B cell (primary cell): ENCODE results near the gene MARCHF3. TPM values are rescaled to one million over a fixed set of nuclear protein-coding genes. Genes with fewer than 3 reads are reported as not detected.

Experiments used
- ATAC-seq: fragments of 200-7000 bp; cut with Tn5 transposase; one replicate; pipeline ENCODE4 v1.10.0; 2021; ENCODE audit warnings: low read depth, mild to moderate bottlenecking, moderate number of reproducible peaks, moderate library complexity
- CTCF ChIA-PET: fragments of 350-600 bp; sonication (Branson Sonifier 250); formaldehyde crosslinking; loops from one replicate; lab custom pipeline; 2021; ENCODE audit warnings: antibody characterized with exemption, inconsistent platforms; lab: Charles Lee
- POLR2A ChIA-PET: fragments of 350-600 bp; sonication (Branson Sonifier 250); formaldehyde crosslinking; loops from one replicate; lab custom pipeline; 2021; ENCODE audit warnings: antibody characterized with exemption; lab: Charles Lee
- DNase-seq: peaks from one replicate; pipeline ENCODE4 v3.0.0; 2013
- H2AFZ ChIP-seq: 2 replicates; pipeline ENCODE4 v1.6.1; 2012; ENCODE audit warnings: mild to moderate bottlenecking, low read depth, low read length; ENCODE audit not compliant: insufficient read depth, poor library complexity, severe bottlenecking
- H3K27ac ChIP-seq, 2 donors: 1 replicate in 1 of 2; 2 replicates in 1 of 2; pipeline ENCODE4 v1.5.1; 2012 to 2013; ENCODE audit warnings: low read length in 2 of 2, mild to moderate bottlenecking in 2 of 2, moderate library complexity in 1 of 2
- H3K27me3 ChIP-seq, 4 experiments: fragments of 200-600 bp in 1 of 4; sonication (generic) in 1 of 4; replicated peaks in 1 of 4; 1 replicate in 2 of 4; 2 replicates in 2 of 4; pipeline versions ENCODE4 v1.6.1 to v1.7.0; 2013 to 2016; ENCODE audit warnings: low read length in 3 of 4, mild to moderate bottlenecking in 2 of 4, mixed read lengths in 1 of 4, moderate library complexity in 1 of 4; ENCODE audit not compliant: insufficient read depth in 4 of 4, control insufficient read depth in 3 of 4; ENCODE audit errors: control extremely low read depth in 1 of 4
- H3K36me3 ChIP-seq, 2 experiments: replicated peaks in 1 of 2; 1 replicate in 1 of 2; 2 replicates in 1 of 2; pipeline versions ENCODE4 v1.6.1 to v1.7.1; 2013; ENCODE audit warnings: low read length in 1 of 2; ENCODE audit not compliant: insufficient read depth in 2 of 2, control insufficient read depth in 1 of 2; ENCODE audit errors: control extremely low read depth in 1 of 2, extremely low read depth in 1 of 2
- H3K4me1 ChIP-seq, 2 donors: fragments of 200-600 bp in 1 of 2; sonication (generic) in 1 of 2; 1 replicate in 1 of 2; 2 replicates in 1 of 2; pipeline versions ENCODE4 v1.5.1 to v1.6.1; 2013 to 2017; ENCODE audit warnings: low read length in 2 of 2; ENCODE audit not compliant: control insufficient read depth in 2 of 2, insufficient read depth in 2 of 2
- H3K4me2 ChIP-seq: replicated peaks from 2 replicates; pipeline ENCODE3; 2012; ENCODE audit warnings: mild to moderate bottlenecking, low read depth, low read length; ENCODE audit not compliant: poor library complexity, severe bottlenecking
- H3K4me3 ChIP-seq, 5 experiments: fragments of 200-600 bp in 1 of 5; sonication (generic) in 1 of 5; 1 replicate in 3 of 5; 2 replicates in 2 of 5; pipeline versions ENCODE4 v1.5.1 to v1.7.0; 2011 to 2016; ENCODE audit warnings: low read length in 4 of 5, mild to moderate bottlenecking in 4 of 5, low read depth in 2 of 5, control low read depth in 1 of 5, moderate library complexity in 1 of 5; ENCODE audit not compliant: insufficient read depth in 1 of 5; ENCODE audit errors: control extremely low read depth in 1 of 5, extremely low read depth in 1 of 5
- H3K79me2 ChIP-seq: fragments of 200-600 bp; sonication (generic); one replicate; pipeline ENCODE4 v1.6.0; 2016; ENCODE audit warnings: low read length; ENCODE audit not compliant: control insufficient read depth, insufficient read depth
- H3K9ac ChIP-seq: fragments of 200-600 bp; sonication (generic); 2 replicates; pipeline ENCODE4 v1.6.1; 2017; ENCODE audit warnings: mild to moderate bottlenecking, low read length, moderate library complexity
- H3K9me3 ChIP-seq, 3 donors: one replicate each; pipeline versions ENCODE4 v1.6.1 to v1.7.1; 2013; ENCODE audit warnings: low read length in 2 of 3; ENCODE audit not compliant: control insufficient read depth in 2 of 3, insufficient read depth in 1 of 3; ENCODE audit errors: control extremely low read depth in 1 of 3
- H4K20me1 ChIP-seq: 2 replicates; pipeline ENCODE4 v1.6.0; 2012; ENCODE audit warnings: mild to moderate bottlenecking, low read length; ENCODE audit not compliant: insufficient read depth, control insufficient read depth, poor library complexity, severe bottlenecking
- H3K27ac Mint-ChIP-seq: one replicate; pipeline ENCODE4 v1.8.0; 2021; ENCODE audit warnings: mixed read lengths
- H3K27me3 Mint-ChIP-seq: one replicate; pipeline ENCODE4 v1.8.0; 2021; ENCODE audit warnings: mixed read lengths
- H3K4me1 Mint-ChIP-seq: one replicate; pipeline ENCODE4 v1.8.0; 2021; ENCODE audit warnings: mixed read lengths
- H3K4me3 Mint-ChIP-seq: one replicate; pipeline ENCODE4 v1.8.0; 2021; ENCODE audit warnings: mixed read lengths
- H3K9me3 Mint-ChIP-seq: one replicate; pipeline ENCODE4 v1.8.0; 2022; ENCODE audit warnings: mixed read lengths; ENCODE audit not compliant: insufficient read depth
- CTCF ChIP-seq: fragments of 200-600 bp; IDR thresholded peaks from one replicate; pipeline ENCODE4 v1.8.0; 2022; ENCODE audit warnings: antibody characterized with exemption, mild to moderate bottlenecking
- EZH2 ChIP-seq: IDR thresholded peaks from 2 replicates; pipeline ENCODE4 v1.6.1; 2012; ENCODE audit warnings: borderline replicate concordance, low read depth, mild to moderate bottlenecking, moderate library complexity, low read length; ENCODE audit not compliant: insufficient read depth, poor library complexity, severe bottlenecking
- WGBS: methylation state at CpG from one replicate; pipeline ENCODE4 v1.1.5; 2013; ENCODE audit warnings: missing lambda C conversion rate; ENCODE audit not compliant: insufficient coverage; 5-methylcytosine and 5-hydroxymethylcytosine counted together
- intact Hi-C: fragments of 100-400 bp; cut with micrococcal nuclease; formaldehyde crosslinking; loops from one replicate; pipeline ENCODE4 v1.10.0; 2022
- polyA plus RNA-seq: library from polyadenylated mRNA; depleted of rRNA; stranded (reverse); fragments of >200 nt; gene quantifications from 2 replicates; pipeline ENCODE4 v1.2.3, GENCODE V29; 2012
- total RNA-seq, 2 donors: library from RNA; stranded (reverse); fragments of 120-200 nt in 1 of 2; gene quantifications; 1 replicate in 1 of 2; 2 replicates in 1 of 2; pipeline versions ENCODE4 v1.2.3 to v1.2.4, GENCODE V29; 2013 to 2022

MARCHF3 gene
- total and polyA plus RNA-seq, 2 donors (not counting 1 experiment from before 2014, with no cell fraction given): 31.6 to 35.0 TPM

DNA sequence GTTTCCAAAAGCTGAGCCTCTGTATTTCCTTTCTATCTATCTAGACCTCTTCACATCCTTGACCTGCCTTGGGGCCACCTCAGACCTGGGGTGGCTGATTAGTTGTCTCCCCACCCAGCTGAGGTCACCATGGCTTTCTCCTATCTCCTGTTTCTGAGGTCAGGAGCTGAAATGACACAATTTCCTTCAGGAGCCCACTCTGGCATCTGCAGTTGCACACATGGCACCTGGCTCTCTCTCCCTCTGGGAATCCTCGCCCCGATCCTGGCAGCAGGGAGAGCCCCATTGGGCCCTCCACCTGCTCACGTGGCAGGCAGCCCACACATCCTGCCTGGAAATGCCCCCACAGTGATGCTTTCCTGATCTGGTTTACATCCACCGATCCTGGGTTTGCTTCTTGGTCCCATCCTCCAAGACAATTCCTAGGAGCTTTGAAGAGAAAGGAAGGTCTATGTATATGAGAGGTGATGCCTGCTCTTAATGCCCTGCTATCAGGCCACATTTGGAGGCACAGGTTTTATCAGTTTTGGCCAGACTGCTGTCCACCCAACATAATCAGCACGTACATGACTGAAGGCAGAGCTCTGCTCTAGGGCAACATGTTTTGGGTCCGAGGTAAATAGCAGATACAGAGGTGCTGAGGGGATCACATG is 53.7 kb downstream of the MARCHF3 start:
- Mint-ChIP-seq H3K27me3 (no peaks in the 10 kb centered on the region), H3K4me1 (peaks cover 76% of the 10 kb centered on the region), H3K27ac (peak overlapping the region; percentile 70), H3K9me3 (no peaks in the 10 kb centered on the region), H3K4me3 (no peak overlapping the region)
- Histone ChIP-seq H3K79me2 (peaks cover 71% of the 10 kb centered on the region), H3K4me3 (no peak overlapping the region), H3K4me1 (peaks cover 57 to 61% of the 10 kb centered on the region in 2 donors), H3K27ac (peak overlapping the region; percentile 19 to 73), H2AFZ (no peak overlapping the region), H3K4me2 (peak overlapping the region; percentile 17), H4K20me1 (no peaks in the 10 kb centered on the region), H3K9ac (no peak overlapping the region), H3K36me3 (no peaks in the 10 kb centered on the region), H3K27me3 (no peaks in the 10 kb centered on the region), H3K9me3 (no peaks in the 10 kb centered on the region)
- no peak for DNase-seq
- ChIA-PET POLR2A (interaction anchor here (0.6 to 1.0 kb wide), 2 partner anchors 9 to 164 kb away, joined by 8 read pairs; no protein-coding TSS in a partner anchor), CTCF (no interaction called here)
- WGBS: 78% methylated on average over 5 of the region's 6 CpGs
- intact Hi-C loops: no loop called here
- no peak for ATAC-seq
- no peak for TF ChIP-seq EZH2

DNA sequence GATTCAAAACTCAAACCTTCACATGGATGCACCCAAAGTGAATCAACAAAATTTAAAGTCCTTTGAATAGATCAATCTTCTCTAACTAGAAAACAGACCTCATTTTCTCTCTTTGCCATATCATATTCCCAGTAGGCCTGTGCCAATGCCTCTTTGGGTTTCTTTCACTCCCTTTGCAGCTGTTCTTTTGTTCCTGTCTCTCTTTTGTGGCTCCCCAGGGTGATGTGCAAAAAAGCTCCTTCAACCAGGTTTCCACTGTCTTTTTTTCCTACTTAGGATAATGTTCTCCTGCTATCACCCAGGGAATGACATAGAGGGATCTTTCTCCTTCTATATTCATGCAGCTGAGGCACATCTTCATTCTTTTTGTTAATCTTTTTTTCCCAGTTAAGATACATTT is 54.6 kb downstream of the MARCHF3 start:
- no peaks in the 10 kb centered on the region for H4K20me1 ChIP-seq
- H3K4me3 Mint-ChIP-seq: no peak overlapping the region
- peak overlapping the region; percentile 17 for H3K4me2 ChIP-seq
- ChIA-PET CTCF (no interaction called here), POLR2A (interaction anchor here (1.0 to 1.3 kb wide), 2 partner anchors 10 to 55 kb away, joined by 4 to 8 read pairs; no protein-coding TSS in a partner anchor)
- H3K9me3 Mint-ChIP-seq: no peaks in the 10 kb centered on the region
- no peaks in the 10 kb centered on the region for H3K27me3 ChIP-seq
- H3K36me3 ChIP-seq: no peaks in the 10 kb centered on the region
- peak overlapping the region in 1 of 2 donors; percentile 73 for H3K27ac ChIP-seq
- TF ChIP-seq CTCF (no peak), EZH2 (no peak)
- H3K9me3 ChIP-seq: no peaks in the 10 kb centered on the region
- ATAC-seq (no peak), DNase-seq (no peak)
- H3K27me3 Mint-ChIP-seq: no peaks in the 10 kb centered on the region
- peaks cover 64 to 67% of the 10 kb centered on the region in 2 donors for H3K4me1 ChIP-seq
- H3K27ac Mint-ChIP-seq: peak overlapping the region; percentile 70
- H3K4me1 Mint-ChIP-seq: peaks cover 75% of the 10 kb centered on the region
- intact Hi-C loops: no loop called here
- H3K79me2 ChIP-seq: peaks cover 70% of the 10 kb centered on the region
- H3K9ac ChIP-seq: no peak overlapping the region
- H3K4me3 ChIP-seq: no peak overlapping the region
- no peak overlapping the region for H2AFZ ChIP-seq
